IMR-90 (cell line): ENCODE data around the gene TMEM63A.

Experiments
- BHLHE40 ChIP-seq: fragments of 150-350 bp; IDR thresholded peaks from 2 replicates; pipeline ENCODE4 v1.6.1; 2016; ENCODE audit warnings: mild to moderate bottlenecking, low read depth, low read length
- CEBPB ChIP-seq: IDR thresholded peaks from 2 replicates; pipeline ENCODE4 v1.6.1; 2012; ENCODE audit warnings: low read depth, low read length, improper control_type of control experiment
- POLR2A ChIP-seq: IDR thresholded peaks from 2 replicates; pipeline ENCODE4 v1.6.1; 2012; ENCODE audit warnings: mild to moderate bottlenecking, low read depth, low read length
- TF ChIP-seq, protein P1 (sequence below): conservative IDR thresholded peaks from 2 replicates; pipeline ENCODE4 v1.5.1; 2012; ENCODE audit warnings: mild to moderate bottlenecking, low read depth, low read length, improper control_type of control experiment
- TF ChIP-seq, protein P2 (sequence below): fragments of 150-350 bp; IDR thresholded peaks from 2 replicates; pipeline ENCODE4 v1.6.1; 2016; ENCODE audit warnings: low read depth, mild to moderate bottlenecking, low read length, moderate library complexity, borderline replicate concordance

DNA sequence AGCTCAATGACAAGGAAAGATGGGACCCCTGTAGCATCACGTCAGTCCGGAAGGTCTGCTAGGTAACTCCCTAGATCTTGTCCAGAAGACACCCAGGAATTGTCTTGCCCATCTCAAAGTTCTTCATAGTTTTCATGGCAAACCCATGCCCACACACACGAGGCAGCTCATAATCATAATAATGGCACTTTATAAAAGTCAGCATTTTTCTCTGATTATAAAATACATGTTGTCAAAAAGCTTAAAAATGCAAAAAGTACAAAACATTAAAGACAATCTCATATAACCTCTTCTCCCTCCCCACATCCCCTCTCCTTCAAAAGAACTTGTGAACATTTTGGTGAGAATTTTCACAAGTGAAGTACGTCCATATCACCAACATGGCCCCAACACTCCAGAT is 41.5 kb downstream of the TMEM63A start:
- TF ChIP-seq, protein P1, sequence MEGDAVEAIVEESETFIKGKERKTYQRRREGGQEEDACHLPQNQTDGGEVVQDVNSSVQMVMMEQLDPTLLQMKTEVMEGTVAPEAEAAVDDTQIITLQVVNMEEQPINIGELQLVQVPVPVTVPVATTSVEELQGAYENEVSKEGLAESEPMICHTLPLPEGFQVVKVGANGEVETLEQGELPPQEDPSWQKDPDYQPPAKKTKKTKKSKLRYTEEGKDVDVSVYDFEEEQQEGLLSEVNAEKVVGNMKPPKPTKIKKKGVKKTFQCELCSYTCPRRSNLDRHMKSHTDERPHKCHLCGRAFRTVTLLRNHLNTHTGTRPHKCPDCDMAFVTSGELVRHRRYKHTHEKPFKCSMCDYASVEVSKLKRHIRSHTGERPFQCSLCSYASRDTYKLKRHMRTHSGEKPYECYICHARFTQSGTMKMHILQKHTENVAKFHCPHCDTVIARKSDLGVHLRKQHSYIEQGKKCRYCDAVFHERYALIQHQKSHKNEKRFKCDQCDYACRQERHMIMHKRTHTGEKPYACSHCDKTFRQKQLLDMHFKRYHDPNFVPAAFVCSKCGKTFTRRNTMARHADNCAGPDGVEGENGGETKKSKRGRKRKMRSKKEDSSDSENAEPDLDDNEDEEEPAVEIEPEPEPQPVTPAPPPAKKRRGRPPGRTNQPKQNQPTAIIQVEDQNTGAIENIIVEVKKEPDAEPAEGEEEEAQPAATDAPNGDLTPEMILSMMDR = no peak
- TF ChIP-seq POLR2A (no peak), CEBPB (no peak), BHLHE40 (no peak)
- TF ChIP-seq, protein P2, sequence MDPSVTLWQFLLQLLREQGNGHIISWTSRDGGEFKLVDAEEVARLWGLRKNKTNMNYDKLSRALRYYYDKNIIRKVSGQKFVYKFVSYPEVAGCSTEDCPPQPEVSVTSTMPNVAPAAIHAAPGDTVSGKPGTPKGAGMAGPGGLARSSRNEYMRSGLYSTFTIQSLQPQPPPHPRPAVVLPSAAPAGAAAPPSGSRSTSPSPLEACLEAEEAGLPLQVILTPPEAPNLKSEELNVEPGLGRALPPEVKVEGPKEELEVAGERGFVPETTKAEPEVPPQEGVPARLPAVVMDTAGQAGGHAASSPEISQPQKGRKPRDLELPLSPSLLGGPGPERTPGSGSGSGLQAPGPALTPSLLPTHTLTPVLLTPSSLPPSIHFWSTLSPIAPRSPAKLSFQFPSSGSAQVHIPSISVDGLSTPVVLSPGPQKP = no peak
